Left cardiac atrium (tissue), 4 donors: ENCODE results near the gene OR2V1. TPM values are rescaled to one million over a fixed set of nuclear protein-coding genes. Genes with fewer than 3 reads are reported as not detected.
"Not testable (repeated sequence)": the region's sequence is repeated elsewhere in the genome, so short reads cannot be mapped to it uniquely, and the experiment has no call there.

ENCODE experiments used
- ATAC-seq, 2 donors: fragments of 200-7000 bp; cut with Tn5 transposase; one replicate each; pipeline ENCODE4 v1.9.1; 2020; ENCODE audit warnings: mild to moderate bottlenecking in 2 of 2, moderate library complexity in 2 of 2
- DNase-seq: peaks from one replicate; pipeline ENCODE4 v3.0.0-alpha.2; 2020
- intact Hi-C, 2 donors: fragments of 100-400 bp; cut with DNase I; formaldehyde crosslinking; loops; one replicate each; pipeline versions ENCODE4 v1.14.1 to v1.15.1; 2022 to 2023
- total RNA-seq, 2 donors: library from RNA; stranded (reverse); fragmentation: NEBNext Ultra II Directional; extraction: Animal tissue kit (Norgen Biotek cat#: 25700); gene quantifications; one replicate each; pipeline ENCODE4 v1.2.1, GENCODE V29; 2021
- donor health status: DM: no; HTN: yes; CAD: no.
- donor health status: DM: no; HTN: yes; CAD: no; lungs with severe emphysema.
- donor health status: DM: yes; HTN: yes; CAD: no.
- donor health status: Dilated cardiomyopathy.

Gene OR2V1
- total RNA-seq, 2 donors from 2014 or later = not detected

GRCh38 chr5:181113572-181113971, 17.4 kb downstream of the OR2V1 start:
- intact Hi-C loops = loop anchor here in 1 of 2 donors (10.0 kb wide), 1 partner anchor 169 kb away; no protein-coding TSS in a partner anchor
- not testable (repeated sequence) for ATAC-seq

GRCh38 chr5:181112476-181112875, 18.5 kb downstream of the OR2V1 start:
- intact Hi-C loops = loop anchor here in 1 of 2 donors (10.0 kb wide), 1 partner anchor 168 kb away; no protein-coding TSS in a partner anchor
- DNase-seq = no peak
- ATAC-seq = no peak

More at GRCh38 chr5:181113572-181113971, 17.4 kb downstream of the OR2V1 start:
- DNase-seq = not testable (repeated sequence)

- ATAC-seq (no peak), DNase-seq (no peak)
- intact Hi-C loops = loop anchor here in 1 of 2 donors (10.0 kb wide), 1 partner anchor 166 kb away; no protein-coding TSS in a partner anchor
Measured at GRCh38 chr5:181111010-181111409, 20.0 kb downstream of the OR2V1 start.

- no peak for DNase-seq
- intact Hi-C loops = loop anchor here in 1 of 2 donors (10.0 kb wide), 1 partner anchor 165 kb away; no protein-coding TSS in a partner anchor
- no peak for ATAC-seq
Measured at GRCh38 chr5:181109489-181110013, 21.4 kb downstream of the OR2V1 start.

GRCh38 chr5:181108578-181109165, 22.3 kb downstream of the OR2V1 start:
- intact Hi-C loops = no loop called here
- ATAC-seq (no peak), DNase-seq (no peak)

GRCh38 chr5:181107699-181108098, 23.3 kb downstream of the OR2V1 start:
- ATAC-seq (no peak), DNase-seq (no peak)
- intact Hi-C loops = no loop called here

- intact Hi-C loops = no loop called here
- ATAC-seq = no peak
- DNase-seq = no peak
Measured at GRCh38 chr5:181105391-181106025, 25.5 kb downstream of the OR2V1 start.

- DNase-seq, intact Hi-C loops, ATAC-seq: not testable (repeated sequence)
Measured at GRCh38 chr5:181104606-181105390, 26.2 kb downstream of the OR2V1 start.

GRCh38 chr5:181104259-181104568, 26.8 kb downstream of the OR2V1 start:
- DNase-seq, intact Hi-C loops: not testable (repeated sequence)
- peak in 1 of 2 donors; percentile 23 for ATAC-seq

GRCh38 chr5:181101930-181102674, 28.9 kb downstream of the OR2V1 start:
- intact Hi-C loops, ATAC-seq, DNase-seq: not testable (repeated sequence)

GRCh38 chr5:181101030-181101641, 29.8 kb downstream of the OR2V1 start:
- DNase-seq, intact Hi-C loops, ATAC-seq: not testable (repeated sequence)

GRCh38 chr5:181100121-181100875, 30.7 kb downstream of the OR2V1 start:
- DNase-seq (no peak), ATAC-seq (no peak)
- intact Hi-C loops = no loop called here

- DNase-seq (no peak), ATAC-seq (no peak)
- intact Hi-C loops = no loop called here
Measured at GRCh38 chr5:181099602-181100086, 31.3 kb downstream of the OR2V1 start.

- intact Hi-C loops = no loop called here
- ATAC-seq (no peak), DNase-seq (no peak)
Measured at GRCh38 chr5:181098762-181099601, 32.0 kb downstream of the OR2V1 start.

- peak in 1 of 2 donors; percentile 33 for ATAC-seq
- intact Hi-C loops, DNase-seq: not testable (repeated sequence)
Measured at GRCh38 chr5:181097759-181098491, 33.0 kb downstream of the OR2V1 start.

GRCh38 chr5:181097383-181097753, 33.6 kb downstream of the OR2V1 start:
- intact Hi-C loops, DNase-seq: not testable (repeated sequence)
- peak in 1 of 2 donors; percentile 11 for ATAC-seq
